Kidney epithelial cell (primary cell): ENCODE data around the gene GSTM3. TPM values are rescaled to one million over a fixed set of nuclear protein-coding genes. Genes with fewer than 3 reads are reported as not detected.
"Not testable (repeated sequence)": the region's sequence is repeated elsewhere in the genome, so short reads cannot be mapped to it uniquely, and the experiment has no call there.

Experiments used
- DNase-seq: peaks from one replicate; pipeline ENCODE4 v3.0.0-alpha.2; 2010; ENCODE audit warnings: low read depth
- H3K27me3 ChIP-seq: 2 replicates; pipeline ENCODE4 v1.6.0; 2011; ENCODE audit warnings: low read length; ENCODE audit not compliant: control insufficient read depth, insufficient read depth
- H3K36me3 ChIP-seq: 2 replicates; pipeline ENCODE4 v1.5.1; 2011; ENCODE audit warnings: low read length; ENCODE audit not compliant: control insufficient read depth, insufficient read depth
- H3K4me3 ChIP-seq: 2 replicates; pipeline ENCODE4 v1.5.1; 2011; ENCODE audit warnings: low read depth, mild to moderate bottlenecking, control low read depth, low read length
- CTCF ChIP-seq: IDR thresholded peaks from 2 replicates; pipeline ENCODE4 v1.5.1; 2011; ENCODE audit warnings: mild to moderate bottlenecking, moderate library complexity, low read length, control low read depth, inconsistent platforms; ENCODE audit not compliant: insufficient read depth, poor library complexity, severe bottlenecking
- total RNA-seq: library from RNA; depleted of rRNA; stranded (reverse); fragments of >200 nt; gene quantifications from 2 replicates; pipeline ENCODE4 v1.2.3, GENCODE V29; 2015

The GSTM3 gene
- total RNA-seq, 1 donor from 2014 or later = 30.3 TPM

- H3K27me3 ChIP-seq = no peaks in the 10 kb centered on the region
- no peak overlapping the region for H3K4me3 ChIP-seq
- H3K36me3 ChIP-seq = no peaks in the 10 kb centered on the region
- no peak for DNase-seq
- no peak for TF ChIP-seq CTCF
Observed at GRCh38 chr1:109768335-109768650, 27.5 kb upstream of the GSTM3 start.

GRCh38 chr1:109767637-109768334 lies 26.9 kb upstream of the GSTM3 start:
- no peak for DNase-seq
- Histone ChIP-seq H3K36me3 (no peaks in the 10 kb centered on the region), H3K4me3 (no peak overlapping the region), H3K27me3 (no peaks in the 10 kb centered on the region)
- TF ChIP-seq CTCF = no peak

- not testable (repeated sequence) for DNase-seq, H3K27me3 ChIP-seq, H3K4me3 ChIP-seq, H3K36me3 ChIP-seq
Observed at GRCh38 chr1:109766991-109767636, 26.3 kb upstream of the GSTM3 start.

GRCh38 chr1:109765896-109766615 lies 25.2 kb upstream of the GSTM3 start:
- Histone ChIP-seq H3K36me3 (no peaks in the 10 kb centered on the region), H3K27me3 (no peaks in the 10 kb centered on the region), H3K4me3 (no peak overlapping the region)
- TF ChIP-seq CTCF = no peak
- no peak for DNase-seq

GRCh38 chr1:109765483-109765815 lies 24.6 kb upstream of the GSTM3 start:
- TF ChIP-seq CTCF = no peak
- Histone ChIP-seq H3K27me3 (no peaks in the 10 kb centered on the region), H3K36me3 (no peaks in the 10 kb centered on the region), H3K4me3 (no peak overlapping the region)
- no peak for DNase-seq

- H3K36me3 ChIP-seq = no peaks in the 10 kb centered on the region
- TF ChIP-seq CTCF = no peak
- no peak overlapping the region for H3K4me3 ChIP-seq
- DNase-seq = no peak
- no peaks in the 10 kb centered on the region for H3K27me3 ChIP-seq
Observed at GRCh38 chr1:109764561-109765482, 24.0 kb upstream of the GSTM3 start.
